HG03175 (cell line): ENCODE results near the gene NTRK1.

Experiments
- ATAC-seq: cut with Tn5 transposase; IDR thresholded peaks from one replicate; pipeline ENCODE4 v1.9.1; 2021; ENCODE audit warnings: mild to moderate bottlenecking, moderate library complexity; ENCODE audit not compliant: unreplicated experiment

NTRK1 gene

GRCh38 chr1:156836892-156837291, 23.8 kb upstream of the NTRK1 start:
- ATAC-seq = no peak

GRCh38 chr1:156838972-156839371, 21.7 kb upstream of the NTRK1 start:
- ATAC-seq = no peak

- ATAC-seq = no peak
Measured at GRCh38 chr1:156839426-156840109, 21.1 kb upstream of the NTRK1 start.

- no peak for ATAC-seq
Measured at GRCh38 chr1:156840186-156840897, 20.3 kb upstream of the NTRK1 start.

GRCh38 chr1:156840898-156841279, 19.8 kb upstream of the NTRK1 start:
- ATAC-seq = no peak

- ATAC-seq = no peak
Measured at GRCh38 chr1:156841295-156841855, 19.3 kb upstream of the NTRK1 start.

- no peak for ATAC-seq
Measured at GRCh38 chr1:156842618-156843300, 17.9 kb upstream of the NTRK1 start.

- no peak for ATAC-seq
Measured at GRCh38 chr1:156844102-156844501, 16.6 kb upstream of the NTRK1 start.

GRCh38 chr1:156844638-156845037, 16.0 kb upstream of the NTRK1 start:
- ATAC-seq = no peak

GRCh38 chr1:156845055-156845952, 15.4 kb upstream of the NTRK1 start:
- ATAC-seq = no peak

- ATAC-seq = no peak
Measured at GRCh38 chr1:156845953-156846545, 14.6 kb upstream of the NTRK1 start.

- ATAC-seq = no peak
Measured at GRCh38 chr1:156846643-156847042, 14.0 kb upstream of the NTRK1 start.

- ATAC-seq = no peak
Measured at GRCh38 chr1:156847591-156848460, 12.8 kb upstream of the NTRK1 start.

- ATAC-seq = no peak
Measured at GRCh38 chr1:156848461-156849150, 12.1 kb upstream of the NTRK1 start.

- ATAC-seq = no peak
Measured at GRCh38 chr1:156849151-156849496, 11.5 kb upstream of the NTRK1 start.

GRCh38 chr1:156851779-156852417, 8.8 kb upstream of the NTRK1 start:
- no peak for ATAC-seq

GRCh38 chr1:156852418-156852874, 8.2 kb upstream of the NTRK1 start:
- ATAC-seq = no peak

GRCh38 chr1:156853761-156854160, 6.9 kb upstream of the NTRK1 start:
- ATAC-seq = no peak
